ENCODE results near the gene TAOK3. TPM values are rescaled to one million over a fixed set of nuclear protein-coding genes. Genes with fewer than 3 reads are reported as not detected.

TAOK3 gene
- total and polyA plus RNA-seq, 12 donors: 10.7 to 55.3 (median 29.8) TPM

GRCh38 chr12:118107011-118107410 lies 265.7 kb downstream of the TAOK3 start:
- H3K4me1 ChIP-seq (replicated peaks in 1 of 2): peaks cover 5 to 15% of the 10 kb centered on the region in 2 donors
- no peaks in the 10 kb centered on the region for H3K27me3 ChIP-seq
- TF ChIP-seq, protein P1, sequence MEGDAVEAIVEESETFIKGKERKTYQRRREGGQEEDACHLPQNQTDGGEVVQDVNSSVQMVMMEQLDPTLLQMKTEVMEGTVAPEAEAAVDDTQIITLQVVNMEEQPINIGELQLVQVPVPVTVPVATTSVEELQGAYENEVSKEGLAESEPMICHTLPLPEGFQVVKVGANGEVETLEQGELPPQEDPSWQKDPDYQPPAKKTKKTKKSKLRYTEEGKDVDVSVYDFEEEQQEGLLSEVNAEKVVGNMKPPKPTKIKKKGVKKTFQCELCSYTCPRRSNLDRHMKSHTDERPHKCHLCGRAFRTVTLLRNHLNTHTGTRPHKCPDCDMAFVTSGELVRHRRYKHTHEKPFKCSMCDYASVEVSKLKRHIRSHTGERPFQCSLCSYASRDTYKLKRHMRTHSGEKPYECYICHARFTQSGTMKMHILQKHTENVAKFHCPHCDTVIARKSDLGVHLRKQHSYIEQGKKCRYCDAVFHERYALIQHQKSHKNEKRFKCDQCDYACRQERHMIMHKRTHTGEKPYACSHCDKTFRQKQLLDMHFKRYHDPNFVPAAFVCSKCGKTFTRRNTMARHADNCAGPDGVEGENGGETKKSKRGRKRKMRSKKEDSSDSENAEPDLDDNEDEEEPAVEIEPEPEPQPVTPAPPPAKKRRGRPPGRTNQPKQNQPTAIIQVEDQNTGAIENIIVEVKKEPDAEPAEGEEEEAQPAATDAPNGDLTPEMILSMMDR (IDR thresholded peaks at IDR 0.05): no peak
- no peak for TF ChIP-seq POLR2A (IDR thresholded peaks at IDR 0.05)
- 81 to 95% (median 94%) methylated on average over 4 of the region's 4 CpGs for WGBS, 4 donors
- no peak overlapping the region for H3K27ac ChIP-seq
- no peaks in the 10 kb centered on the region for H3K36me3 ChIP-seq (replicated peaks in 1 of 2)
- no peak for DNase-seq
- no peak overlapping the region for H3K4me3 ChIP-seq
- H3K9me3 ChIP-seq (replicated peaks in 1 of 3): no peaks in the 10 kb centered on the region
- intact Hi-C loops (cut with DNase I): no loop called here

GRCh38 chr12:118103601-118104382 lies 268.9 kb downstream of the TAOK3 start, which contains the start of gene VSIG10:
Gene VSIG10 (minus strand): TSS chr12:118104011. CDS start chr12:118103671, 340 bp downstream.
- peak within 1 kb of the TSS; percentile 47 to 89 (median 69) for H3K4me3 ChIP-seq
- WGBS, 4 donors: 0% methylated on average over 3 to 75 of the region's 75 CpGs
- peak within 1 kb of the TSS; percentile 53 to 92 (median 71) for H3K27ac ChIP-seq
- intact Hi-C loops (cut with DNase I): no loop called here
- TF ChIP-seq POLR2A (IDR thresholded peaks at IDR 0.05): peak; percentile 41 to 90
- TF ChIP-seq, protein P1 (IDR thresholded peaks at IDR 0.05): no peak
- peak; percentile 79 to 87 (median 84) for DNase-seq
- peaks cover 5 to 15% of the 10 kb centered on the region in 2 donors for H3K4me1 ChIP-seq (replicated peaks in 1 of 2)
- no peaks in the 10 kb centered on the region for H3K36me3 ChIP-seq (replicated peaks in 1 of 2)
- H3K9me3 ChIP-seq (replicated peaks in 1 of 3): no peaks in the 10 kb centered on the region
- H3K27me3 ChIP-seq: no peaks in the 10 kb centered on the region

DNA sequence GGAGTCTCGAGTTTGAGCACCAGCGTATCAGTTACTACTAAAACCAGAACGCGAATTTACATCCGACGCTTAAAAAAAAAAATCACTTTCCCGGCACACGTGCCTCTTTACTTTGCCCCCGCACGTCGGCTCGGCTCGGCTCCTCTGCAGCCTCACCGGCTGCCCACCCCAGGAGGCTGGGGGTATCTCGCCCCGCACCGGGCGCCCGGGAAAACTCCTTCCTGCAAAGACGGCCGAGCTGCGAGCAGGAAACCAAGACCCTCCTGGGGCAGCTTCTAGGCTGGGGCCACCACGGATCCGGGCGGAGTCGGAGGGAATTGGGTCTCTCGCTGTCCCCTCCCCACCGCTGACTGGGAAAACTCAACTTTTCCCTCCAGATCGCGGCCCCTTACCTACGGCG lies 269.5 kb downstream of the TAOK3 start:
- 0% methylated on average over 8 to 32 of the region's 32 CpGs for WGBS, 4 donors
- no peaks in the 10 kb centered on the region for H3K36me3 ChIP-seq (replicated peaks in 1 of 2)
- peak overlapping the region; percentile 53 to 92 (median 71) for H3K27ac ChIP-seq
- no peak for DNase-seq
- intact Hi-C loops (cut with DNase I): no loop called here
- H3K9me3 ChIP-seq (replicated peaks in 1 of 3): no peaks in the 10 kb centered on the region
- peaks cover 5 to 19% of the 10 kb centered on the region in 2 donors for H3K4me1 ChIP-seq (replicated peaks in 1 of 2)
- TF ChIP-seq POLR2A (IDR thresholded peaks at IDR 0.05): no peak
- TF ChIP-seq, protein P1 (IDR thresholded peaks at IDR 0.05): no peak
- H3K4me3 ChIP-seq: peak overlapping the region; percentile 47 to 89 (median 69)
- H3K27me3 ChIP-seq: no peaks in the 10 kb centered on the region

- no peaks in the 10 kb centered on the region for H3K27me3 ChIP-seq
- H3K9me3 ChIP-seq (replicated peaks in 1 of 3): no peaks in the 10 kb centered on the region
- TF ChIP-seq, protein P1 (IDR thresholded peaks at IDR 0.05): no peak
- 33 to 41% (median 36%) methylated on average over 5 of the region's 5 CpGs for WGBS, 4 donors
- intact Hi-C loops (cut with DNase I): no loop called here
- peak overlapping the region in 2 of 4 donors; percentile 11 to 89 for H3K4me3 ChIP-seq
- no peak for DNase-seq
- peaks cover 5 to 19% of the 10 kb centered on the region in 2 donors for H3K4me1 ChIP-seq (replicated peaks in 1 of 2)
- H3K36me3 ChIP-seq (replicated peaks in 1 of 2): no peaks in the 10 kb centered on the region
- H3K27ac ChIP-seq: peak overlapping the region in 2 of 5 donors; percentile 71 to 81
Measured at GRCh38 chr12:118102609-118103008, 270.1 kb downstream of the TAOK3 start.
